Loucy (cell line): ENCODE measurements around the gene POU4F3.

Experiments used
- H2AFZ ChIP-seq: fragments of 200-600 bp; sonication (generic); 2 replicates; pipeline ENCODE4 v1.6.0; 2016; ENCODE audit warnings: antibody characterized with exemption, mild to moderate bottlenecking, low read length, moderate library complexity
- H3F3A ChIP-seq: fragments of 200-600 bp; 2 replicates; pipeline ENCODE4 v1.6.0; 2016; ENCODE audit warnings: antibody characterized with exemption, low read depth, mild to moderate bottlenecking
- H3K27me3 ChIP-seq: fragments of 200-600 bp; sonication (generic); 2 replicates; pipeline ENCODE4 v1.6.1; 2014; ENCODE audit warnings: low read length, mild to moderate bottlenecking; ENCODE audit not compliant: insufficient read depth, poor library complexity, severe bottlenecking
- H3K36me3 ChIP-seq: fragments of 200-600 bp; sonication (generic); 2 replicates; pipeline ENCODE4 v1.6.1; 2016; ENCODE audit warnings: low read length; ENCODE audit not compliant: insufficient read depth
- H3K4me1 ChIP-seq: fragments of 200-600 bp; sonication (generic); 2 replicates; pipeline ENCODE4 v1.5.1; 2014; ENCODE audit warnings: low read length, mild to moderate bottlenecking; ENCODE audit not compliant: insufficient read depth, poor library complexity, severe bottlenecking
- H3K4me2 ChIP-seq: fragments of 200-600 bp; sonication (generic); 2 replicates; pipeline ENCODE4 v1.6.0; 2014; ENCODE audit warnings: antibody characterized with exemption, low read length, low read depth, mild to moderate bottlenecking; ENCODE audit not compliant: poor library complexity, severe bottlenecking
- H3K4me3 ChIP-seq: fragments of 200-600 bp; sonication (generic); 2 replicates; pipeline ENCODE4 v1.5.1; 2014; ENCODE audit warnings: low read length, mild to moderate bottlenecking, mixed read lengths; ENCODE audit not compliant: poor library complexity, severe bottlenecking
- H3K79me2 ChIP-seq: fragments of 200-600 bp; sonication (generic); 2 replicates; pipeline ENCODE4 v1.6.1; 2014; ENCODE audit warnings: low read length; ENCODE audit not compliant: insufficient read depth
- H3K9ac ChIP-seq: fragments of 200-600 bp; sonication (generic); 2 replicates; pipeline ENCODE4 v1.6.0; 2014; ENCODE audit warnings: mild to moderate bottlenecking, low read depth, low read length, moderate library complexity; ENCODE audit not compliant: poor library complexity, severe bottlenecking
- H3K9me2 ChIP-seq: fragments of 200-600 bp; sonication (generic); replicated peaks from 2 replicates; pipeline ENCODE4 v1.6.1; 2016; ENCODE audit warnings: low read depth, low read length, mixed read lengths
- H3K9me3 ChIP-seq: fragments of 200-600 bp; sonication (generic); 2 replicates; pipeline ENCODE4 v1.6.1; 2014; ENCODE audit warnings: mild to moderate bottlenecking, antibody characterized with exemption, low read length, low read depth; ENCODE audit not compliant: insufficient read depth
- H4K20me1 ChIP-seq: fragments of 200-600 bp; sonication (generic); 2 replicates; pipeline ENCODE4 v1.6.0; 2014; ENCODE audit warnings: antibody characterized with exemption, low read length, mild to moderate bottlenecking; ENCODE audit not compliant: insufficient read depth, poor library complexity, severe bottlenecking
- CTCF ChIP-seq: fragments of 200-600 bp; sonication (generic); conservative IDR thresholded peaks from 2 replicates; pipeline ENCODE4 v1.5.1; 2014; ENCODE audit warnings: mild to moderate bottlenecking, antibody characterized with exemption, low read length
- EZH2phosphoT487 ChIP-seq: fragments of 200-600 bp; IDR thresholded peaks from 2 replicates; pipeline ENCODE4 v1.6.1; 2018; ENCODE audit warnings: antibody characterized with exemption, mild to moderate bottlenecking, moderate library complexity, borderline replicate concordance

POU4F3 gene

DNA sequence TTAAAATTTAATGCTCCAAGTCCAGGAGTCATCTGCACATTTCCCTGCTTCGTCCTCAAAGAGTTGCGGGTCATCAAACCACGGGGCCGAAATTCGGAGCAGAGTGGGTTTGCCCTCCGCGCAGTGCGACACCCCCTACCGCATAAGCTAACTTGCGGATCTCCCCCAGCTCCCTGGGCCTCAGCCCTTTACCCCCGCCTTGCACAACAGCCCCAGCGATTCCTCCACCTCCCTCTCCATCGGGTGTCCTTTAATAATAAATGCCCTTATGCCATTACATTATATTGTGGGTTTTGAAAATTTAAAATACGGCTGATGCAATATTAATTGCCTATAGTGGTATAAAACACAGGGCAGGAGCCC, 3.9 kb downstream of the POU4F3 start:
- Histone ChIP-seq H3K9ac (no peak overlapping the region), H3K79me2 (no peaks in the 10 kb centered on the region), H3K36me3 (no peaks in the 10 kb centered on the region), H3K9me2 (no peaks in the 10 kb centered on the region), H3K27me3 (no peaks in the 10 kb centered on the region), H3F3A (no peaks in the 10 kb centered on the region), H3K4me3 (no peak overlapping the region), H3K9me3 (no peaks in the 10 kb centered on the region), H2AFZ (no peak overlapping the region), H3K4me2 (no peak overlapping the region), H3K4me1 (no peaks in the 10 kb centered on the region), H4K20me1 (no peaks in the 10 kb centered on the region)
- TF ChIP-seq EZH2phosphoT487: no peak
- TF ChIP-seq CTCF: no peak

- Histone ChIP-seq H3K36me3 (no peaks in the 10 kb centered on the region), H3F3A (no peaks in the 10 kb centered on the region), H3K9me2 (no peaks in the 10 kb centered on the region), H3K9ac (no peak overlapping the region), H3K27me3 (no peaks in the 10 kb centered on the region), H3K9me3 (no peaks in the 10 kb centered on the region), H2AFZ (no peak overlapping the region), H4K20me1 (no peaks in the 10 kb centered on the region), H3K4me1 (no peaks in the 10 kb centered on the region), H3K4me2 (no peak overlapping the region), H3K4me3 (no peak overlapping the region), H3K79me2 (no peaks in the 10 kb centered on the region)
- TF ChIP-seq EZH2phosphoT487 (no peak), CTCF (no peak)
Measured at GRCh38 chr5:146342882-146343865, 4.5 kb downstream of the POU4F3 start.

GRCh38 chr5:146344155-146345118, 5.8 kb downstream of the POU4F3 start:
- H3K4me1 ChIP-seq: no peaks in the 10 kb centered on the region
- H3F3A ChIP-seq: no peaks in the 10 kb centered on the region
- H3K4me3 ChIP-seq: no peak overlapping the region
- no peaks in the 10 kb centered on the region for H3K79me2 ChIP-seq
- no peaks in the 10 kb centered on the region for H3K36me3 ChIP-seq
- no peaks in the 10 kb centered on the region for H3K9me3 ChIP-seq
- no peak overlapping the region for H3K9ac ChIP-seq
- H3K4me2 ChIP-seq: no peak overlapping the region
- no peak for TF ChIP-seq EZH2phosphoT487
- TF ChIP-seq CTCF: no peak
- no peaks in the 10 kb centered on the region for H3K27me3 ChIP-seq
- H2AFZ ChIP-seq: no peak overlapping the region
- no peaks in the 10 kb centered on the region for H4K20me1 ChIP-seq
- H3K9me2 ChIP-seq: no peaks in the 10 kb centered on the region
